Endothelial cell (in vitro differentiated cells): ENCODE measurements around the gene MYO1F. TPM values are rescaled to one million over a fixed set of nuclear protein-coding genes. Genes with fewer than 3 reads are reported as not detected.

Experiments used
- DNase-seq: peaks from one replicate; pipeline ENCODE4 v3.0.0; 2021; ENCODE audit warnings: low spot score
- H3K27ac Mint-ChIP-seq: one replicate; pipeline ENCODE4 v1.8.0; 2021; ENCODE audit warnings: mixed read lengths, inconsistent platforms; ENCODE audit not compliant: unreplicated experiment
- H3K27me3 Mint-ChIP-seq: one replicate; pipeline ENCODE4 v1.8.0; 2021; ENCODE audit warnings: mild to moderate bottlenecking, moderate library complexity, mixed read lengths, inconsistent platforms; ENCODE audit not compliant: unreplicated experiment
- H3K36me3 Mint-ChIP-seq: one replicate; pipeline ENCODE4 v1.8.0; 2021; ENCODE audit warnings: mild to moderate bottlenecking, low read depth, mixed read lengths, inconsistent platforms; ENCODE audit not compliant: unreplicated experiment
- H3K4me1 Mint-ChIP-seq: one replicate; pipeline ENCODE4 v1.8.0; 2021; ENCODE audit warnings: mild to moderate bottlenecking, mixed read lengths, inconsistent platforms; ENCODE audit not compliant: unreplicated experiment
- H3K4me3 Mint-ChIP-seq: one replicate; pipeline ENCODE4 v1.8.0; 2021; ENCODE audit warnings: mild to moderate bottlenecking, mixed read lengths, inconsistent platforms; ENCODE audit not compliant: unreplicated experiment
- H3K9me3 Mint-ChIP-seq: one replicate; pipeline ENCODE4 v1.8.0; 2021; ENCODE audit warnings: mixed read lengths, inconsistent platforms; ENCODE audit not compliant: unreplicated experiment
- CTCF ChIP-seq: fragments of 200-600 bp; sonication (generic); IDR thresholded peaks from one replicate; pipeline ENCODE4 v1.5.0; 2021; ENCODE audit warnings: antibody characterized with exemption; ENCODE audit not compliant: unreplicated experiment
- total RNA-seq: library from RNA; stranded (reverse); fragmentation: NEBNext Ultra II Directional; extraction: Animal tissue kit (Norgen Biotek cat#: 25700); gene quantifications from one replicate; pipeline ENCODE4 v1.2.1, GENCODE V29; 2021; ENCODE audit not compliant: unreplicated experiment

Gene MYO1F
- total RNA-seq, 1 donor from 2014 or later: 3.2 TPM

GRCh38 chr19:8592231-8593009 lies 15.2 kb upstream of the MYO1F start:
- Mint-ChIP-seq H3K27ac (peak overlapping the region; percentile 70), H3K27me3 (peaks cover 19% of the 10 kb centered on the region), H3K36me3 (peaks cover 32% of the 10 kb centered on the region), H3K4me3 (peak overlapping the region; percentile 86), H3K9me3 (peaks cover 8% of the 10 kb centered on the region), H3K4me1 (peaks cover 16% of the 10 kb centered on the region)
- no peak for TF ChIP-seq CTCF
- peak; percentile 99 for DNase-seq

GRCh38 chr19:8589177-8589714 lies 12.0 kb upstream of the MYO1F start:
- no peak overlapping the region for H3K27ac Mint-ChIP-seq
- DNase-seq: no peak
- H3K4me3 Mint-ChIP-seq: no peak overlapping the region
- peaks cover 17% of the 10 kb centered on the region for H3K27me3 Mint-ChIP-seq
- H3K36me3 Mint-ChIP-seq: peaks cover 10% of the 10 kb centered on the region
- TF ChIP-seq CTCF: no peak
- peaks cover 14% of the 10 kb centered on the region for H3K4me1 Mint-ChIP-seq
- peaks cover under 1% of the 10 kb centered on the region for H3K9me3 Mint-ChIP-seq

- DNase-seq: peak; percentile 82
- Mint-ChIP-seq H3K27ac (no peak overlapping the region), H3K36me3 (peaks cover 8% of the 10 kb centered on the region), H3K27me3 (peaks cover 11% of the 10 kb centered on the region), H3K9me3 (no peaks in the 10 kb centered on the region), H3K4me3 (no peak overlapping the region), H3K4me1 (no peaks in the 10 kb centered on the region)
- peak; percentile 81 for TF ChIP-seq CTCF
These were observed 8.9 kb upstream of the MYO1F start for GRCh38 chr19:8585894-8586750.

GRCh38 chr19:8584965-8585893 lies 8.0 kb upstream of the MYO1F start:
- TF ChIP-seq CTCF: no peak
- H3K27ac Mint-ChIP-seq: no peak overlapping the region
- peaks cover 11% of the 10 kb centered on the region for H3K27me3 Mint-ChIP-seq
- H3K4me3 Mint-ChIP-seq: no peak overlapping the region
- peaks cover 8% of the 10 kb centered on the region for H3K36me3 Mint-ChIP-seq
- no peak for DNase-seq
- H3K9me3 Mint-ChIP-seq: no peaks in the 10 kb centered on the region
- no peaks in the 10 kb centered on the region for H3K4me1 Mint-ChIP-seq
